Fibroblast of gingiva (primary cell): ENCODE measurements around the gene REC114.
"Not testable (repeated sequence)": the region's sequence is repeated elsewhere in the genome, so short reads cannot be mapped to it uniquely, and the experiment has no call there.

Source experiments
- DNase-seq: peaks from one replicate; pipeline ENCODE4 v3.0.0-alpha.2; 2011; ENCODE audit warnings: low read depth

The REC114 gene

GRCh38 chr15:73530649-73531048, 87.7 kb downstream of the REC114 start:
- DNase-seq: no peak

- DNase-seq: no peak
Observed at GRCh38 chr15:73538123-73538522, 95.2 kb downstream of the REC114 start.

DNA sequence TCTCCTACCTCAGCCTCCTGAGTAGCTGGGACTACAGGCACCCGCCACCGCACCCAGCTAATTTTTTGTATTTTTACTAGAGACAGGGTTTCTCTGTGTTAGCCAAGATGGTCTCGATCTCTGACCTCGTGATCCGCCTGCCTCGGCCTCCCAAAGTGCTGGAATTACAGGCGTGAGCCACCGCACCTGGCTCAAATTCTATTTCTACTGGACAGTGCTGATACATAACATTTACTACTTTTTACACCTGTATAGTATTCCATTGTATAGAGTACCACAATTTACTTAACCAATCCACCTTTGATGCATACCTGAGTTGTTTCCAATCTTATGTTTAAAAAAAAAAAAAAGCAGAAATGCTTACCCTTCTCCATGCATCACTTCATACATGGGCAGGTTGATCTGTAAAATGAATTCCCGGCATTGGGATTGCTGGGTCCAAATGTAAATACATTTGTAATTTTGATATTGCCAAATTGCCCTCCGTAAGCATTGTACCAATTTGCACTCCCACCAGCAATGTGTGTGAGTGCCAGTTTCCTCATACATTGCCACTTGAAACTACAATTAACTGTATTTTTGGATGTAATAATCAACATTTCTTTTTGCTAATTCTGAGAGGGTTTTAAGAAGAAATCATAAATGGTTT, 95.7 kb downstream of the REC114 start:
- no peak for DNase-seq

DNA sequence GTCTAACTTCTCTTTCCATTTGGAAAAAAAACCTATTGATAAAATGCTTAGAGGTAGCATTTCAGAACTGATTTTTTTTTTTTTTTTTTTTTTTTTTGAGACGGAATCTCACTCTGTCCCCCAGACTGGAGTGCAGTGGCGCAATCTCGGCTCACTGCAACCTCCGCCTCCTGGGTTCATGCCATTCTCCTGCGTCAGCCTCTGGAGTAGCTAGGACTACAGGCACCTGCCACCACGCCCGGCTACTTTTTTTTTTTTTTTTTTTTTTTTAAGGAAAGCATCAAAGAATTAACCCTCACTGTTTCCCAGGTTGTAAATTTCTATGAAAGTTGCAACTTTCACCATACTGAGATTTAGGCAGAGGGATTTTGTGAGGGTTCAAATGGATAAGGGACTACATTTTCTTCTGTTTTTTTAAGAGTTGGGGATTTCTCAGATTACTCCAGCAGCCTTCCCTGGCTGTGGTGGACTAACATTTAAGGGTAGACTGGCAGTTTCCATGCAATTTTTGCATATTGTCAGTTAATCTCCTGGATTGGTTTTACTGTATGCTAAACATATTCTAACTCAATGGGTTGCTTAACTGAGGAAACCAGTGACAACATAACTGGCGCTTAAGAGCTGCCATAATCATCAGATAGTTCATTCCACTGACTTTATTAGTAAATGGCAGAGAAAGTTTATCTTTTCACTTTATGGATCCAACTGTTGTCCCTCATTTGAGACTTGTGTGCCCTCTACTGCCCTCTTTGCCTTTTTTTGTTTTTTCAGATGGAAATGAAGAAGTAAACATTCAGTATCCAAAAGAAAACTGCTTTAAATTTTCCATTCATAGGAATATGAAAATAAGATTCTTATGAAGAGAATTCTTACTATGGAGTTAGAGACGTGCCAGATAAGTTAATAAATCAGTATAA, 96.5 kb downstream of the REC114 start:
- no peak for DNase-seq

DNA sequence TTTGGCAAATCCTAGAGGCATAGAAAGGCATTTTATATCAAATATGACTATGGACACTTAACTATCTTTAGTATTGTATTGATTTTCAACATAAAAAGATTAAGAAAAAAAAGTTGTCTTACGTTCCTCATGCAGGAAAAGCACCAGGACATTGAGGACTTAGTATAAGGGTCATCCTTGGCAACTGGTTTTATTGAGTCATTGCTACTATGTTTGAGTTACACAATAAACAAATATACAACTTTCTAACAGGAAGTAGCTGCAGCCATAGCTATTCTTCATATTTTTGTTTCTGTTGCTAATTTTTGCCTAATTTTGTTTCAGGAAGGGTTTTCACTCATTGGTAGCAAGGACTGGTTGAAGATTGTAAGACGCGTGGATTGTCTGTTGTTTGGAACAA, 97.2 kb downstream of the REC114 start:
- peak; percentile 39 for DNase-seq

GRCh38 chr15:73541479-73541878, 98.5 kb downstream of the REC114 start:
- DNase-seq: no peak

GRCh38 chr15:73548925-73549324, 106.0 kb downstream of the REC114 start:
- not testable (repeated sequence) for DNase-seq

DNA sequence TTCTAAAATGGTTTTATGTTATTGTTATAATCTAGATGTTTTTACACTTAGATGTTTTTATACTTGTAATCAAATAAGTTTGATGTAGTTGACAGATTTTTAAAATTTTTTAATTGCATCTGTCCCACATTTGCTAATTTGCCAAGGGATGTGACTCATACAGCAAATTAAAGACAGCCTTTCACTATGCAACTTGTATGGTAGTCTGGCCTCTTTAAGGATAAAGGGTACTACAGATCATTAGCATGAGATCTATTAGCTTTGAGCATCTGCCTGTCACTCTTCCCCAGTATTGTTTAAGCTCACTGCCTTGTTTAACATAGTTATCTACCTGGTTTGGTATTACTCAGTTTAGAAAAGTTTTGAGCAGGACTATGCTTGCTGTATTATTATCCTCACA, 107.2 kb downstream of the REC114 start:
- DNase-seq: peak; percentile 4

GRCh38 chr15:73555080-73555479, 112.1 kb downstream of the REC114 start:
- DNase-seq: no peak

GRCh38 chr15:73558529-73558928, 115.6 kb downstream of the REC114 start:
- no peak for DNase-seq

GRCh38 chr15:73560501-73561117, 117.6 kb downstream of the REC114 start:
- peak; percentile 68 for DNase-seq

- peak; percentile 39 for DNase-seq
Observed at GRCh38 chr15:73564255-73564654, 121.3 kb downstream of the REC114 start.

- no peak for DNase-seq
Observed at GRCh38 chr15:73567020-73567419, 124.1 kb downstream of the REC114 start.

GRCh38 chr15:73568564-73569280, 125.8 kb downstream of the REC114 start:
- no peak for DNase-seq

- DNase-seq: no peak
Observed at GRCh38 chr15:73569361-73569760, 126.4 kb downstream of the REC114 start.

GRCh38 chr15:73570355-73571032, 127.5 kb downstream of the REC114 start:
- no peak for DNase-seq

- no peak for DNase-seq
Observed at GRCh38 chr15:73571346-73571745, 128.4 kb downstream of the REC114 start.

DNA sequence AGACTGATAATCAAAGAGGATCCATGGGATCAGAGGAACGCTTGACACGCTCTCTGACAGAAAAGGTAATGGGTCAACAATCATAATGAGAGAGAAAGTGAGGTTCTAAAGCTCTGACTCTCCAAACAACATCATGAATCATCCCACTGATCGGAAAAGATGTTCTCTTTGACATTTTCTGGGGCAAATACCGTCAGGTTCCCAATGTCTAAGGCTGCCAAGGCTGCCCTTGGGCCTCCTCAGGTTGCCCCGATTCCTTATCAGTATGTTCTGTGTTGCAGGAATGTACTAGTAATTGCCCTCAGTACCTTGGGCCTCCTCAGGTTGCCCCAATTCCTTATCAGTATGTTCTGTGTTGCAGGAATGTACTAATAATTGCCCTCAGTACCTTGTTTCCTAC, 129.3 kb downstream of the REC114 start:
- no peak for DNase-seq

DNA sequence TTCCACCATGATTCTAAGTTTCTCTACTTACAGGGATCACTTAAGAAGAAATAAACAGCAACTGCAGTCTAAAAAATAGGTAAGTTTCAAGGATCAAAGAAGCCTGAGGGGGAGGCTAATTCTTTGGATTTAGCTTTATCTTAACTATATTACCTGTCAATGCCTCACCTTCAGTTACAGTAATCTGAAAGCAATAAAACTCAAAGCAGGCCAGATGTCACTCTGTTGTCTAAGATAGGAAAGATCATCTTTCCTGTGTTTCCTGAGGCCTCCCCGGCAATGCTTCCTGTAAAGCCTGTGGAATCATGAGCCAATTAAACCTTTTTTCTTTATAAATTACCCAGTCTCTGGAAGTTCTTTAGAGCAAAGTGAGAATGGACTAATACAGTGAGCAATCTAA, 130.1 kb downstream of the REC114 start:
- no peak for DNase-seq

GRCh38 chr15:73573572-73573971, 130.6 kb downstream of the REC114 start:
- DNase-seq: peak; percentile 72

DNA sequence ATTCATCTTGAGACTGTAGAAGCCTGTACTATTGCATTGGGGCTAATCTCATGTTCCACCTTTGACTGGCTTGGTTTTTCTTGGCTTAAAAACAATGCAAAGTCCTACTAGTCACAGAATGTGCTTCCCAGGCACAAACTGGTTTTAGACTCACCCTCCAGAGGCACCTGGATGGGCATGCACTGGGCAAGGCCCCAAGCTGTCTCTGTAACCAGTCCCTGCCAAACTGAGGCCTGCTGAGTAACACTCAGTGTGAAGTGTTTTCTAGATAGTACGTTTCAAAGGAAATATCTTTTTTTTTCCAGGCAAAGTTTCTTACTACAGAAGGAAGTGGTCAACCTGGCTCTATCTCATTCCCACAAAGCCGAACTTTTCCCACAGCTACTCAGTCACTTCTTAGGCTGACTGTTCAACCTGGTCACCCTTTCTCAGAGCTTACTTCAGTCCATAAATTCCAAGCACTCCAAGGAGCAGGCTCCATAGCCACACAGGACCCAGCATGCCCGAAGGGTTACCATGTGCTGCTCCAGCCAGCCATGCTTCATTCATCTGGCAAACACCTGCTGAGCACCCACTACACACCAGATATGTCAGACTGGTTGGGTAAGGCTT, 132.8 kb downstream of the REC114 start:
- no peak for DNase-seq
